SW480 (cell line): ENCODE data around the gene MSANTD4.
"Not testable (repeated sequence)": the region's sequence is repeated elsewhere in the genome, so short reads cannot be mapped to it uniquely, and the experiment has no call there.

Experiments used
- DNase-seq: peaks from one replicate; pipeline ENCODE4 v3.0.0-alpha.2; 2016; ENCODE audit warnings: low spot score

Gene MSANTD4

GRCh38 chr11:106014035-106014434 is 8.0 kb downstream of the MSANTD4 start:
- DNase-seq, result no peak

GRCh38 chr11:106012744-106013143 is 9.3 kb downstream of the MSANTD4 start:
- DNase-seq, result no peak

GRCh38 chr11:106011481-106011880 is 10.6 kb downstream of the MSANTD4 start:
- DNase-seq, result no peak

GRCh38 chr11:106003094-106003493 is 18.9 kb downstream of the MSANTD4 start:
- not testable (repeated sequence) for DNase-seq

- no peak for DNase-seq
Measured at GRCh38 chr11:106001304-106002012, 20.6 kb downstream of the MSANTD4 start.

- DNase-seq, result no peak
Measured at GRCh38 chr11:105991888-105992287, 30.2 kb downstream of the MSANTD4 start.

GRCh38 chr11:105989124-105989523 is 32.9 kb downstream of the MSANTD4 start:
- no peak for DNase-seq

GRCh38 chr11:105988197-105988596 is 33.8 kb downstream of the MSANTD4 start:
- DNase-seq, result no peak

- DNase-seq, result no peak
Measured at GRCh38 chr11:105986554-105986953, 35.5 kb downstream of the MSANTD4 start.

GRCh38 chr11:105979997-105980703 is 41.9 kb downstream of the MSANTD4 start:
- DNase-seq, result no peak

GRCh38 chr11:105975128-105975527 is 46.9 kb downstream of the MSANTD4 start:
- DNase-seq, result no peak

- no peak for DNase-seq
Measured at GRCh38 chr11:105969756-105970155, 52.3 kb downstream of the MSANTD4 start.

GRCh38 chr11:105968021-105968697 is 53.9 kb downstream of the MSANTD4 start:
- peak; percentile 38 for DNase-seq

GRCh38 chr11:105960252-105961245 is 61.5 kb downstream of the MSANTD4 start:
- no peak for DNase-seq
